Panc1 (cell line): Measurements from ENCODE around the gene CGREF1. TPM values are rescaled to one million over a fixed set of nuclear protein-coding genes. Genes with fewer than 3 reads are reported as not detected.

Experiments used
- ATAC-seq: fragments of 200-7000 bp; cut with Tn5 transposase; 2 replicates; pipeline ENCODE4 v1.9.1; 2020; ENCODE audit warnings: mild to moderate bottlenecking, moderate library complexity
- BruUV-seq: library from RNA; stranded (reverse); fragments of 400-500 nt; replicated peaks from 2 replicates; lab custom pipeline; 2021; lab: Mats Ljungman, UMichigan
- CTCF ChIA-PET: fragments of 300-600 bp; sonication (Branson Sonifier 250); formaldehyde crosslinking; loops from one replicate; lab custom pipeline; 2022; ENCODE audit warnings: antibody characterized with exemption; lab: Charles Lee
- POLR2A ChIA-PET: fragments of 300-600 bp; sonication (Branson Sonifier 250); formaldehyde crosslinking; loops from one replicate; lab custom pipeline; 2022; ENCODE audit warnings: antibody characterized with exemption; lab: Charles Lee
- DNase-seq: peaks from one replicate; pipeline ENCODE4 v3.0.0-alpha.2; 2010; ENCODE audit warnings: low read depth, low spot score
- H3K27ac ChIP-seq: 2 replicates; pipeline ENCODE4 v1.5.1; 2011; ENCODE audit warnings: mild to moderate bottlenecking, low read length, inconsistent platforms
- H3K27me3 ChIP-seq: fragments of 200-500 bp; sonication (Bioruptor generic); 2 replicates; pipeline ENCODE4 v1.6.0; 2014; ENCODE audit warnings: low read length, inconsistent platforms; ENCODE audit not compliant: control insufficient read depth, insufficient read depth
- H3K36me3 ChIP-seq: fragments of 200-500 bp; sonication (Bioruptor generic); 2 replicates; pipeline ENCODE4 v1.5.1; 2014; ENCODE audit warnings: inconsistent platforms, mild to moderate bottlenecking, low read length, moderate library complexity; ENCODE audit not compliant: control insufficient read depth, insufficient read depth
- H3K4me1 ChIP-seq: 2 replicates; pipeline ENCODE4 v1.5.1; 2011; ENCODE audit warnings: inconsistent platforms, mild to moderate bottlenecking, low read length, moderate library complexity; ENCODE audit not compliant: control insufficient read depth, insufficient read depth
- H3K4me3 ChIP-seq, 2 experiments: 2 replicates each; pipeline ENCODE4 v1.5.1; 2011 to 2012; ENCODE audit warnings: low read depth in 2 of 2, low read length in 2 of 2, mild to moderate bottlenecking in 2 of 2, inconsistent platforms in 1 of 2, moderate library complexity in 1 of 2
- H3K9me3 ChIP-seq: fragments of 200-500 bp; sonication (Bioruptor generic); 2 replicates; pipeline ENCODE4 v1.5.1; 2014; ENCODE audit warnings: low read depth, mild to moderate bottlenecking, inconsistent platforms, low read length, moderate library complexity; ENCODE audit not compliant: control insufficient read depth, insufficient read depth
- CTCF ChIP-seq: fragments of 450-650 bp; IDR thresholded peaks from 2 replicates; pipeline ENCODE4 v1.5.1; 2017; ENCODE audit warnings: mild to moderate bottlenecking
- POLR2AphosphoS5 ChIP-seq: IDR thresholded peaks from 2 replicates; pipeline ENCODE4 v1.6.1; 2012; ENCODE audit warnings: mild to moderate bottlenecking, low read depth, low read length, moderate library complexity
- SIN3A ChIP-seq: IDR thresholded peaks from 2 replicates; pipeline ENCODE4 v1.6.1; 2012; ENCODE audit warnings: low read depth, mild to moderate bottlenecking, low read length, moderate library complexity, borderline replicate concordance; ENCODE audit not compliant: insufficient read depth
- TCF7L2 ChIP-seq: IDR thresholded peaks from 2 replicates; pipeline ENCODE4 v1.6.1; 2011; ENCODE audit warnings: mild to moderate bottlenecking, low read depth, low read length, inconsistent platforms
- in situ Hi-C: cut with HindIII; loops from 2 replicates; pipeline ENCODE4 v1.10.0; 2016; ENCODE audit warnings: low sequenced_read_pairs, low pct_unique_long_range_greater_than_20kb
- intact Hi-C: fragments of 100-400 bp; cut with micrococcal nuclease; formaldehyde crosslinking; loops from one replicate; pipeline ENCODE4 v1.10.0; 2022; ENCODE audit not compliant: unreplicated experiment
- total RNA-seq: library from RNA; stranded (reverse); gene quantifications from one replicate; pipeline ENCODE4 v1.2.1, GENCODE V29; 2021; ENCODE audit not compliant: unreplicated experiment
- TF ChIP-seq, protein P1 (sequence below), 2 experiments: IDR thresholded peaks; 2 replicates each; pipeline ENCODE4 v1.6.1; 2011 to 2012; ENCODE audit warnings: low read depth in 2 of 2, control low read depth in 1 of 2, low read length in 1 of 2, mild to moderate bottlenecking in 1 of 2, moderate library complexity in 1 of 2; ENCODE audit not compliant: insufficient read depth in 1 of 2

The CGREF1 gene
- total RNA-seq, 1 experiment from 2014 or later: 10.1 TPM

- no peaks in the 10 kb centered on the region for H3K9me3 ChIP-seq
- TF ChIP-seq SIN3A: no peak
- TF ChIP-seq POLR2AphosphoS5: no peak
- no peak for TF ChIP-seq CTCF
- TF ChIP-seq, protein P1, sequence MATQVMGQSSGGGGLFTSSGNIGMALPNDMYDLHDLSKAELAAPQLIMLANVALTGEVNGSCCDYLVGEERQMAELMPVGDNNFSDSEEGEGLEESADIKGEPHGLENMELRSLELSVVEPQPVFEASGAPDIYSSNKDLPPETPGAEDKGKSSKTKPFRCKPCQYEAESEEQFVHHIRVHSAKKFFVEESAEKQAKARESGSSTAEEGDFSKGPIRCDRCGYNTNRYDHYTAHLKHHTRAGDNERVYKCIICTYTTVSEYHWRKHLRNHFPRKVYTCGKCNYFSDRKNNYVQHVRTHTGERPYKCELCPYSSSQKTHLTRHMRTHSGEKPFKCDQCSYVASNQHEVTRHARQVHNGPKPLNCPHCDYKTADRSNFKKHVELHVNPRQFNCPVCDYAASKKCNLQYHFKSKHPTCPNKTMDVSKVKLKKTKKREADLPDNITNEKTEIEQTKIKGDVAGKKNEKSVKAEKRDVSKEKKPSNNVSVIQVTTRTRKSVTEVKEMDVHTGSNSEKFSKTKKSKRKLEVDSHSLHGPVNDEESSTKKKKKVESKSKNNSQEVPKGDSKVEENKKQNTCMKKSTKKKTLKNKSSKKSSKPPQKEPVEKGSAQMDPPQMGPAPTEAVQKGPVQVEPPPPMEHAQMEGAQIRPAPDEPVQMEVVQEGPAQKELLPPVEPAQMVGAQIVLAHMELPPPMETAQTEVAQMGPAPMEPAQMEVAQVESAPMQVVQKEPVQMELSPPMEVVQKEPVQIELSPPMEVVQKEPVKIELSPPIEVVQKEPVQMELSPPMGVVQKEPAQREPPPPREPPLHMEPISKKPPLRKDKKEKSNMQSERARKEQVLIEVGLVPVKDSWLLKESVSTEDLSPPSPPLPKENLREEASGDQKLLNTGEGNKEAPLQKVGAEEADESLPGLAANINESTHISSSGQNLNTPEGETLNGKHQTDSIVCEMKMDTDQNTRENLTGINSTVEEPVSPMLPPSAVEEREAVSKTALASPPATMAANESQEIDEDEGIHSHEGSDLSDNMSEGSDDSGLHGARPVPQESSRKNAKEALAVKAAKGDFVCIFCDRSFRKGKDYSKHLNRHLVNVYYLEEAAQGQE (IDR thresholded peaks at IDR 0.05; ENCODE audit: insufficient read depth in 1 of 2, low read depth in 2 of 2, low read length in 1 of 2): no peak
- no peak for TF ChIP-seq TCF7L2
- H3K27ac ChIP-seq: no peak overlapping the region
- ATAC-seq (no peak), DNase-seq (no peak)
- BruUV-seq: no TSS peak
- in situ Hi-C loops: no loop called here
- intact Hi-C loops: no loop called here
- no peaks in the 10 kb centered on the region for H3K36me3 ChIP-seq
- H3K4me3 ChIP-seq: no peak overlapping the region
- CTCF ChIA-PET: no interaction called here
- POLR2A ChIA-PET: no interaction called here
- H3K27me3 ChIP-seq: no peaks in the 10 kb centered on the region
- H3K4me1 ChIP-seq: no peaks in the 10 kb centered on the region
Observed at GRCh38 chr2:27105981-27106380, 12.9 kb downstream of the CGREF1 start.

GRCh38 chr2:27102329-27102728 lies 16.6 kb downstream of the CGREF1 start:
- Histone ChIP-seq H3K36me3 (no peaks in the 10 kb centered on the region), H3K4me3 (no peak overlapping the region), H3K9me3 (no peaks in the 10 kb centered on the region), H3K27me3 (no peaks in the 10 kb centered on the region), H3K27ac (no peak overlapping the region), H3K4me1 (no peaks in the 10 kb centered on the region)
- intact Hi-C loops: no loop called here
- TF ChIP-seq, protein P1 (IDR thresholded peaks at IDR 0.05; ENCODE audit: insufficient read depth in 1 of 2, low read depth in 2 of 2, low read length in 1 of 2): no peak
- TF ChIP-seq CTCF: no peak
- TF ChIP-seq TCF7L2: no peak
- no peak for TF ChIP-seq POLR2AphosphoS5
- TF ChIP-seq SIN3A: no peak
- in situ Hi-C loops: no loop called here
- no peak for DNase-seq
- ChIA-PET CTCF (interaction anchor here (0.6 to 0.7 kb wide), 2 partner anchors 68 to 200 kb away, joined by 3 to 7 read pairs; no protein-coding TSS in a partner anchor), POLR2A (no interaction called here)
- no TSS peak for BruUV-seq
- ATAC-seq: no peak
